Measurements from ENCODE around the gene ABI3.

ABI3 gene, protein sequence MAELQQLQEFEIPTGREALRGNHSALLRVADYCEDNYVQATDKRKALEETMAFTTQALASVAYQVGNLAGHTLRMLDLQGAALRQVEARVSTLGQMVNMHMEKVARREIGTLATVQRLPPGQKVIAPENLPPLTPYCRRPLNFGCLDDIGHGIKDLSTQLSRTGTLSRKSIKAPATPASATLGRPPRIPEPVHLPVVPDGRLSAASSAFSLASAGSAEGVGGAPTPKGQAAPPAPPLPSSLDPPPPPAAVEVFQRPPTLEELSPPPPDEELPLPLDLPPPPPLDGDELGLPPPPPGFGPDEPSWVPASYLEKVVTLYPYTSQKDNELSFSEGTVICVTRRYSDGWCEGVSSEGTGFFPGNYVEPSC

DNA sequence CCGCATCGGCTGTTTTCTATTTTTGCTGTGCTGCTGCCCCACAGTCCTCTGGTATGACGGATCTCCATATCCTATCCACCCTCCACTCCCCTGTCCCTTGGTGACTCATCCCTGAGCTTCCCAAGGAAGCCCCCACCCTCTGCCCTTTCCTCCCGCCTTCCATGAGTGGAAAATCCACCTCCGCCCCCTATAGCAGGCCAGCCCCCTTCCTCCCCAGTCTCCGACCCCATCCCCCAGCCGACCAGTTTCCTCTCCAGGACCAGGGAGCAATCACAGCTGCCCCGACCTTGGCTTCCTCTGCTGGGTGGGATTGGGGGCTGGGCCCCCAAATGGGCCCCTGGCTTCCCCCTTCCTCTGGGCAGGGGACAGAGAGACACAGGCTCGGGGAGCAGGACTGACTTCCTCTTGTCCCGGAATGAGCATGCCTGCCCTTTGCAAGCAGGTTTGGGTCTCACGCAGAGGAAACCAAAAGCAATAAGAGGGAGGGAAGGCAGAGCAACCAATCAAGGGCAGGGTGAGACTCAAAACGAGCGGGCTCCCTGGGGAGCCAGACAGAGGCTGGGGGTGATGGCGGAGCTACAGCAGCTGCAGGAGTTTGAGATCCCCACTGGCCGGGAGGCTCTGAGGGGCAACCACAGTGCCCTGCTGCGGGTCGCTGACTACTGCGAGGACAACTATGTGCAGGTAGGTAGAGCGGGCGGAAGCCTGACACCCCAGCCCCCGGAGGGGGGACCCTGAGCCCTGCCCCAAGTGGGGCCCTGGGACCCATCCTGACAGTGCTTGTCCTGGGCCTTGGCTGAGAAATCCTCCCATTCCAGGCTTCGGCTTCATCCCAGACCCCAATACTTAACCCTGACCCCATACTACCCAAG is at the start of gene ABI3, which contains the start of gene GNGT2:
Gene ABI3, plus strand, starts transcription at position 550 of the 872 bp plus-strand sequence. Its CDS starts 18 bp downstream, at position 568.
Gene GNGT2, minus strand, starts transcription at position 417 of the 872 bp plus-strand sequence. CDS start 3,152 bp downstream, outside the sequence.
- Histone ChIP-seq H3K4me1 (ENCODE audit: low read length) (no peaks in the 10 kb centered on the region), H3K27ac (ENCODE audit: low read length) (no peak within 1 kb of the TSS), H3K9me3 (replicated peaks; ENCODE audit: insufficient read depth, low read length) (no peaks in the 10 kb centered on the region), H3K79me2 (ENCODE audit: low read length) (no peaks in the 10 kb centered on the region), H4K20me1 (ENCODE audit: insufficient read depth, low read length) (no peaks in the 10 kb centered on the region), H2AFZ (ENCODE audit: low read length) (no peak within 1 kb of the TSS), H3K27me3 (replicated peaks; ENCODE audit: insufficient read depth, low read length) (peaks cover 55% of the 10 kb centered on the region), H3K36me3 (replicated peaks; ENCODE audit: insufficient read depth, low read length) (no peaks in the 10 kb centered on the region), H3K4me3 (ENCODE audit: low read length) (no peak within 1 kb of the TSS), H3K9me2 (replicated peaks; ENCODE audit: insufficient read depth, low read length) (no peaks in the 10 kb centered on the region), H3F3A (ENCODE audit: insufficient read depth, low read length) (no peaks in the 10 kb centered on the region), H3K4me2 (ENCODE audit: low read depth, low read length) (no peak within 1 kb of the TSS), H3K9ac (ENCODE audit: low read length) (no peak within 1 kb of the TSS)
- DNase-seq, result no peak
- TF ChIP-seq, protein P1, sequence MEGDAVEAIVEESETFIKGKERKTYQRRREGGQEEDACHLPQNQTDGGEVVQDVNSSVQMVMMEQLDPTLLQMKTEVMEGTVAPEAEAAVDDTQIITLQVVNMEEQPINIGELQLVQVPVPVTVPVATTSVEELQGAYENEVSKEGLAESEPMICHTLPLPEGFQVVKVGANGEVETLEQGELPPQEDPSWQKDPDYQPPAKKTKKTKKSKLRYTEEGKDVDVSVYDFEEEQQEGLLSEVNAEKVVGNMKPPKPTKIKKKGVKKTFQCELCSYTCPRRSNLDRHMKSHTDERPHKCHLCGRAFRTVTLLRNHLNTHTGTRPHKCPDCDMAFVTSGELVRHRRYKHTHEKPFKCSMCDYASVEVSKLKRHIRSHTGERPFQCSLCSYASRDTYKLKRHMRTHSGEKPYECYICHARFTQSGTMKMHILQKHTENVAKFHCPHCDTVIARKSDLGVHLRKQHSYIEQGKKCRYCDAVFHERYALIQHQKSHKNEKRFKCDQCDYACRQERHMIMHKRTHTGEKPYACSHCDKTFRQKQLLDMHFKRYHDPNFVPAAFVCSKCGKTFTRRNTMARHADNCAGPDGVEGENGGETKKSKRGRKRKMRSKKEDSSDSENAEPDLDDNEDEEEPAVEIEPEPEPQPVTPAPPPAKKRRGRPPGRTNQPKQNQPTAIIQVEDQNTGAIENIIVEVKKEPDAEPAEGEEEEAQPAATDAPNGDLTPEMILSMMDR (IDR thresholded peaks at IDR 0.05; ENCODE audit: low read length), result no peak
- TF ChIP-seq EZH2phosphoT487 (IDR thresholded peaks at IDR 0.05; ENCODE audit: low read length), result no peak

DNA sequence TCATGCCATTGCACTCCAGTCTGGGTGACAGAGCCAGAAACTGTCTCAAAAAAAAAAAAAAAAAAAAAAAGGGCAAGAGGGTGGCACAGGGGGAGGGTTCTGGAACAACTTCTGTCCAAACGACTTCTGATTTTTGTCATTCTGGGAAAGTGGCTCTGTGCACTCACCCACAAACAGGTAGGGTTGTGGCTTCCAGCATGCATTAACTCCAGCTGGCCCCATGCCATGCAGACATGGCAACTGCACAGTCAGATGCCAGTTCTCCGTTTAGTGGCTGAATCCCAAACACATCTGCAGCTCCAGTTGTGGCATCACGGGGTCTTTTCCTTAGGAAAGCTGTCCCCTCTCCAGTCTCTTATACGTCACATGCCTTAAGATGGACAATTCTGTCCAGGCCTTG is 47.6 kb upstream of the ABI3 start:
- H3K9ac ChIP-seq (ENCODE audit: low read length), result no peak overlapping the region
- H3K27ac ChIP-seq (ENCODE audit: low read length), result no peak overlapping the region
- no peaks in the 10 kb centered on the region for H3K9me2 ChIP-seq (replicated peaks; ENCODE audit: insufficient read depth, low read length)
- H3K4me2 ChIP-seq (ENCODE audit: low read depth, low read length), result no peak overlapping the region
- TF ChIP-seq, protein P1 (IDR thresholded peaks at IDR 0.05; ENCODE audit: low read length), result no peak
- TF ChIP-seq EZH2phosphoT487 (IDR thresholded peaks at IDR 0.05; ENCODE audit: low read length) (no peak), EZH2 (optimal IDR thresholded peaks at IDR 0.05; ENCODE audit: low read depth, low read length) (no peak)
- no peaks in the 10 kb centered on the region for H4K20me1 ChIP-seq (ENCODE audit: insufficient read depth, low read length)
- no peaks in the 10 kb centered on the region for H3K79me2 ChIP-seq (ENCODE audit: low read length)
- no peak overlapping the region for H2AFZ ChIP-seq (ENCODE audit: low read length)
- no peaks in the 10 kb centered on the region for H3K4me1 ChIP-seq (ENCODE audit: low read length)
- no peaks in the 10 kb centered on the region for H3F3A ChIP-seq (ENCODE audit: insufficient read depth, low read length)
- no peak for DNase-seq
- H3K27me3 ChIP-seq (replicated peaks; ENCODE audit: insufficient read depth, low read length), result peaks cover 39% of the 10 kb centered on the region
- H3K9me3 ChIP-seq (replicated peaks; ENCODE audit: insufficient read depth, low read length), result no peaks in the 10 kb centered on the region
- no peaks in the 10 kb centered on the region for H3K36me3 ChIP-seq (replicated peaks; ENCODE audit: insufficient read depth, low read length)
- H3K4me3 ChIP-seq (ENCODE audit: low read length), result no peak overlapping the region

DNA sequence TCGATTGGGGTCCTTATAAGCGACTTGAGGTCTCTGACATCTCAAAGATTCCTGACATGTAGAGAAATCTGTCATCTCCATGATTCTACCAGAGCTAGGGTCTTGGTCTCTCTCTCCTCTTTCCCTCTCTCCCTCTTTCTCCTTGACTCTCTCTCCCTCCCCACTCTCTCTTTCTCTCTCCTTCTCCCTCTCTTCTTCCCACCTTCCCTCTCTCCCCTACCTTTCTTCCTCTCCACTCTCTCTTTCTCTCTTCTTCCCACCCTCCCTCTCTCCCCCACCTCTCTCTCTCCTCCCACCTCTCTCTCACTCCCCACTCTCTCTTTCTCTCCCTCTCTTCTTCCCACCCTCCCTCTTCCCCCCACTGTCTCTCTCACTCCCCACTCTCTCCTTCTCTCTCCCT is 45.4 kb upstream of the ABI3 start:
- no peaks in the 10 kb centered on the region for H3F3A ChIP-seq (ENCODE audit: insufficient read depth, low read length)
- no peak overlapping the region for H2AFZ ChIP-seq (ENCODE audit: low read length)
- no peaks in the 10 kb centered on the region for H4K20me1 ChIP-seq (ENCODE audit: insufficient read depth, low read length)
- H3K36me3 ChIP-seq (replicated peaks; ENCODE audit: insufficient read depth, low read length), result no peaks in the 10 kb centered on the region
- no peak overlapping the region for H3K27ac ChIP-seq (ENCODE audit: low read length)
- H3K9ac ChIP-seq (ENCODE audit: low read length), result no peak overlapping the region
- TF ChIP-seq EZH2 (optimal IDR thresholded peaks at IDR 0.05; ENCODE audit: low read depth, low read length) (no peak), EZH2phosphoT487 (IDR thresholded peaks at IDR 0.05; ENCODE audit: low read length) (no peak)
- TF ChIP-seq, protein P1 (IDR thresholded peaks at IDR 0.05; ENCODE audit: low read length), result no peak
- H3K9me3 ChIP-seq (replicated peaks; ENCODE audit: insufficient read depth, low read length), result no peaks in the 10 kb centered on the region
- H3K4me3 ChIP-seq (ENCODE audit: low read length), result no peak overlapping the region
- H3K4me1 ChIP-seq (ENCODE audit: low read length), result no peaks in the 10 kb centered on the region
- no peaks in the 10 kb centered on the region for H3K79me2 ChIP-seq (ENCODE audit: low read length)
- H3K9me2 ChIP-seq (replicated peaks; ENCODE audit: insufficient read depth, low read length), result no peaks in the 10 kb centered on the region
- H3K4me2 ChIP-seq (ENCODE audit: low read depth, low read length), result no peak overlapping the region
- H3K27me3 ChIP-seq (replicated peaks; ENCODE audit: insufficient read depth, low read length), result peaks cover 52% of the 10 kb centered on the region
- DNase-seq, result no peak
